Liver (tissue), 9 donors: ENCODE data around the gene SCN1A. TPM values are rescaled to one million over a fixed set of nuclear protein-coding genes. Genes with fewer than 3 reads are reported as not detected.

ENCODE experiments used
- DNase-seq: peaks from one replicate; pipeline ENCODE4 v3.0.0-alpha.2; 2017; ENCODE audit warnings: low spot score
- H3K27ac ChIP-seq, 2 donors: one replicate each; pipeline ENCODE4 v1.7.0; 2013; ENCODE audit warnings: inconsistent platforms in 2 of 2, low read length in 2 of 2, control low read depth in 1 of 2, low read depth in 1 of 2, mild to moderate bottlenecking in 1 of 2
- H3K27me3 ChIP-seq, 4 donors: one replicate each; pipeline versions ENCODE4 v1.6.1 to v1.7.0; 2013; ENCODE audit warnings: low read length in 3 of 4, inconsistent platforms in 1 of 4, mild to moderate bottlenecking in 1 of 4, moderate library complexity in 1 of 4; ENCODE audit not compliant: control insufficient read depth in 4 of 4, insufficient read depth in 4 of 4
- H3K36me3 ChIP-seq, 4 donors: one replicate each; pipeline versions ENCODE4 v1.6.1 to v1.7.0; 2013; ENCODE audit warnings: low read length in 3 of 4, mild to moderate bottlenecking in 3 of 4, low read depth in 1 of 4, moderate library complexity in 1 of 4; ENCODE audit not compliant: control insufficient read depth in 4 of 4, insufficient read depth in 3 of 4
- H3K4me1 ChIP-seq, 4 donors: one replicate each; pipeline versions ENCODE4 v1.6.1 to v1.7.0; 2013; ENCODE audit warnings: low read length in 3 of 4, mild to moderate bottlenecking in 3 of 4, moderate library complexity in 1 of 4; ENCODE audit not compliant: control insufficient read depth in 4 of 4, insufficient read depth in 4 of 4
- H3K4me3 ChIP-seq, 3 donors: one replicate each; pipeline versions ENCODE4 v1.6.1 to v1.7.0; 2013; ENCODE audit warnings: low read length in 3 of 3, control low read depth in 1 of 3, low read depth in 1 of 3, mild to moderate bottlenecking in 1 of 3
- H3K9ac ChIP-seq, 2 donors: one replicate each; pipeline ENCODE4 v1.7.0; 2013; ENCODE audit warnings: low read length in 2 of 2, mild to moderate bottlenecking in 2 of 2, moderate library complexity in 2 of 2, control low read depth in 1 of 2, low read depth in 1 of 2
- H3K9me3 ChIP-seq, 4 donors: one replicate each; pipeline versions ENCODE4 v1.6.1 to v1.7.0; 2013; ENCODE audit warnings: low read length in 3 of 4; ENCODE audit not compliant: control insufficient read depth in 4 of 4
- ATF3 ChIP-seq: IDR thresholded peaks from 2 replicates; pipeline ENCODE4 v1.6.1; 2016; ENCODE audit warnings: antibody characterized with exemption
- CTCF ChIP-seq: fragments of 150-350 bp; IDR thresholded peaks from 2 replicates; pipeline ENCODE4 v1.5.1; 2017; ENCODE audit warnings: improper control_type of control experiment, low read depth, low read length; ENCODE audit not compliant: missing input control
- EGR1 ChIP-seq, 2 donors: IDR thresholded peaks; 2 replicates each; pipeline ENCODE4 v1.6.1; 2016 to 2018; ENCODE audit warnings: antibody characterized with exemption in 2 of 2, low read depth in 2 of 2
- FOXA1 ChIP-seq: IDR thresholded peaks from 2 replicates; pipeline ENCODE4 v1.6.1; 2016; ENCODE audit warnings: antibody characterized with exemption
- FOXA2 ChIP-seq: IDR thresholded peaks from 2 replicates; pipeline ENCODE4 v1.6.1; 2016; ENCODE audit warnings: antibody characterized with exemption
- GABPA ChIP-seq, 2 donors: IDR thresholded peaks in 1 of 2; conservative IDR thresholded peaks in 1 of 2; 2 replicates each; pipeline ENCODE4 v1.6.1; 2016; ENCODE audit warnings: antibody characterized with exemption in 2 of 2, mild to moderate bottlenecking in 1 of 2, moderate library complexity in 1 of 2
- HNF4A ChIP-seq, 2 donors: conservative IDR thresholded peaks; 2 replicates each; pipeline ENCODE4 v1.6.1; 2016; ENCODE audit warnings: antibody characterized with exemption in 2 of 2, mild to moderate bottlenecking in 2 of 2
- HNF4G ChIP-seq: IDR thresholded peaks from 2 replicates; pipeline ENCODE4 v1.6.1; 2016; ENCODE audit warnings: antibody characterized with exemption
- JUND ChIP-seq, 2 donors: IDR thresholded peaks; 2 replicates each; pipeline ENCODE4 v1.6.1; 2016; ENCODE audit warnings: antibody characterized with exemption in 2 of 2
- MAX ChIP-seq: IDR thresholded peaks from 2 replicates; pipeline ENCODE4 v1.6.1; 2016; ENCODE audit warnings: antibody characterized with exemption
- NR2F2 ChIP-seq: IDR thresholded peaks from 2 replicates; pipeline ENCODE4 v1.6.1; 2016; ENCODE audit warnings: antibody characterized with exemption
- RAD21 ChIP-seq, 2 donors: IDR thresholded peaks; 2 replicates each; pipeline ENCODE4 v1.6.1; 2016; ENCODE audit warnings: antibody characterized with exemption in 2 of 2, mild to moderate bottlenecking in 2 of 2
- REST ChIP-seq: IDR thresholded peaks from 2 replicates; pipeline ENCODE4 v1.6.1; 2016; ENCODE audit warnings: antibody characterized with exemption, mild to moderate bottlenecking
- RXRA ChIP-seq, 2 donors: IDR thresholded peaks; 2 replicates each; pipeline ENCODE4 v1.6.1; 2017 to 2018; ENCODE audit warnings: antibody characterized with exemption in 2 of 2, mild to moderate bottlenecking in 1 of 2
- SP1 ChIP-seq: IDR thresholded peaks from 2 replicates; pipeline ENCODE4 v1.6.1; 2018; ENCODE audit warnings: antibody characterized with exemption, mild to moderate bottlenecking
- TAF1 ChIP-seq: conservative IDR thresholded peaks from 2 replicates; pipeline ENCODE4 v1.6.1; 2016; ENCODE audit warnings: antibody characterized with exemption, mild to moderate bottlenecking
- YY1 ChIP-seq: IDR thresholded peaks from 2 replicates; pipeline ENCODE4 v1.6.1; 2016; ENCODE audit warnings: antibody characterized with exemption, mild to moderate bottlenecking
- ZBTB33 ChIP-seq: IDR thresholded peaks from 2 replicates; pipeline ENCODE4 v1.6.1; 2016; ENCODE audit warnings: antibody characterized with exemption
- WGBS: extraction: QIAGEN DNeasy Blood & Tissue Kit; methylation state at CpG from one replicate; pipeline ENCODE4 v1.1.7; 2013; 5-methylcytosine and 5-hydroxymethylcytosine counted together
- polyA plus RNA-seq, 2 donors: library from polyadenylated mRNA; stranded (reverse) in 1 of 2; unstranded in 1 of 2; fragments of 200-250 nt in 1 of 2; fragments of >200 nt in 1 of 2; fragmentation: Nextera tagmentation in 1 of 2; extraction: Ambion mirVana in 1 of 2; gene quantifications; one replicate each; pipeline versions ENCODE4 v1.2.1 to v1.2.3, GENCODE V29; 2013 to 2015
- total RNA-seq, 2 donors: library from RNA; depleted of rRNA; stranded (reverse); fragments of >200 nt; gene quantifications; one replicate each; pipeline ENCODE4 v1.2.3, GENCODE V29; 2014
- donor health status: healthy.
- donor health status: healthy.
- donor health status: healthy.
- donor health status: healthy.
- donor health status: healthy.

Gene SCN1A
- total and polyA plus RNA-seq, 4 donors: 0.11 TPM; not detected in 3

- H3K4me3 ChIP-seq: peak overlapping the region; percentile 57 to 97 (median 75)
- WGBS: under 1% methylated on average over 24 of the region's 24 CpGs
- peaks cover 0 to 18% (median 12%) of the 10 kb centered on the region in 4 donors for H3K4me1 ChIP-seq
- H3K27me3 ChIP-seq: no peaks in the 10 kb centered on the region
- DNase-seq: no peak
- peaks cover 0 to 11% (median 0%) of the 10 kb centered on the region in 4 donors for H3K36me3 ChIP-seq
- peak overlapping the region; percentile 72 to 73 for H3K9ac ChIP-seq
- TF ChIP-seq SP1 (no peak), YY1 (no peak), HNF4A (conservative IDR thresholded peaks at IDR 0.05) (no peak), REST (no peak), NR2F2 (no peak), ATF3 (no peak), GABPA (IDR thresholded peaks at IDR 0.05 in 1 of 2, conservative IDR thresholded peaks at IDR 0.05 in 1 of 2) (no peak), FOXA1 (no peak), CTCF (no peak), ZBTB33 (no peak), HNF4G (no peak), EGR1 (IDR thresholded peaks at IDR 0.05; ENCODE audit: low read depth in 2 of 2) (no peak)
- H3K9me3 ChIP-seq: no peaks in the 10 kb centered on the region
- H3K27ac ChIP-seq: peak overlapping the region; percentile 87 to 92
Measured at GRCh38 chr2:165953306-165953654, 174.5 kb downstream of the SCN1A start.

GRCh38 chr2:165952741-165953211 is 175.0 kb downstream of the SCN1A start:
- no peak for DNase-seq
- H3K27me3 ChIP-seq: no peaks in the 10 kb centered on the region
- WGBS: 8% methylated on average over 4 of the region's 4 CpGs
- TF ChIP-seq EGR1 (IDR thresholded peaks at IDR 0.05; ENCODE audit: low read depth in 2 of 2) (no peak), RAD21 (IDR thresholded peaks at IDR 0.05) (no peak), SP1 (no peak), NR2F2 (no peak), GABPA (IDR thresholded peaks at IDR 0.05 in 1 of 2, conservative IDR thresholded peaks at IDR 0.05 in 1 of 2) (no peak), JUND (IDR thresholded peaks at IDR 0.05) (no peak), CTCF (no peak), TAF1 (no peak), HNF4A (conservative IDR thresholded peaks at IDR 0.05) (no peak), RXRA (IDR thresholded peaks at IDR 0.05) (no peak), FOXA1 (no peak), FOXA2 (no peak), REST (no peak), MAX (no peak), HNF4G (no peak)

More at GRCh38 chr2:165952741-165953211, 175.0 kb downstream of the SCN1A start:
- Histone ChIP-seq H3K36me3 (peaks cover 0 to 16% (median 0%) of the 10 kb centered on the region in 4 donors), H3K4me3 (peak overlapping the region; percentile 57 to 97 (median 75)), H3K4me1 (peaks cover 0 to 18% (median 12%) of the 10 kb centered on the region in 4 donors), H3K9ac (peak overlapping the region; percentile 72 to 73), H3K27ac (peak overlapping the region; percentile 87 to 92), H3K9me3 (no peaks in the 10 kb centered on the region)
